ENCODE results near the gene CNOT3. TPM values are rescaled to one million over a fixed set of nuclear protein-coding genes. Genes with fewer than 3 reads are reported as not detected.

CNOT3 gene
- total and polyA plus RNA-seq, 2 of the 13 experiments (the other 11 are each of a cell fraction or from before 2014, with no cell fraction given): 4.3 to 5.8 TPM

GRCh38 chr19:54102421-54103169 is 35.0 kb upstream of the CNOT3 start, which contains the start of gene NDUFA3 (continued):
- no peak for TF ChIP-seq ZNF276 (CRISPR knock-in tag; IDR thresholded peaks at IDR 0.05; ENCODE audit: low read depth)
- no peak for TF ChIP-seq GRHL1 (CRISPR knock-in tag; conservative IDR thresholded peaks at IDR 0.05)
- TF ChIP-seq POLR2G (IDR thresholded peaks at IDR 0.05; ENCODE audit: low read depth, low read length): peak; percentile 86
- TF ChIP-seq NFKBIZ (CRISPR knock-in tag; IDR thresholded peaks at IDR 0.05): no peak
- TF ChIP-seq ARNT (IDR thresholded peaks at IDR 0.05): no peak
- TF ChIP-seq CERS6 (CRISPR knock-in tag; IDR thresholded peaks at IDR 0.05): no peak
- no peak for TF ChIP-seq RARG (CRISPR knock-in tag; IDR thresholded peaks at IDR 0.05; ENCODE audit: low read depth)
- no peak for TF ChIP-seq IKZF1 (IDR thresholded peaks at IDR 0.05)
- peak; percentile 21; the same call in 1 of the 2 replicates for TF ChIP-seq REPIN1 (CRISPR knock-in tag; IDR thresholded peaks at IDR 0.05; ENCODE audit: borderline replicate concordance, low read depth)
- TF ChIP-seq ZBTB49 (CRISPR knock-in tag; IDR thresholded peaks at IDR 0.05; ENCODE audit: borderline replicate concordance): no peak
- no peak for TF ChIP-seq DZIP1 (CRISPR knock-in tag; IDR thresholded peaks at IDR 0.05)
- no peak for TF ChIP-seq ZXDC (CRISPR knock-in tag; IDR thresholded peaks at IDR 0.05)
- TF ChIP-seq SMARCE1 (IDR thresholded peaks at IDR 0.05; ENCODE audit: borderline replicate concordance): no peak
- TF ChIP-seq ZNF749 (CRISPR knock-in tag; IDR thresholded peaks at IDR 0.05; ENCODE audit: borderline replicate concordance): no peak
- peak; percentile 65 for TF ChIP-seq ZNF317 (CRISPR knock-in tag; IDR thresholded peaks at IDR 0.05)
- peak; percentile 98 for TF ChIP-seq HCFC1 (IDR thresholded peaks at IDR 0.05; ENCODE audit: low read depth, low read length)

Measured in HepG2 (cell line).